GM12872 (cell line): ENCODE measurements around the gene ROR2.

Experiments
- CTCF ChIP-seq: IDR thresholded peaks from 3 replicates; pipeline ENCODE4 v1.5.1; 2011; ENCODE audit warnings: low read depth, mild to moderate bottlenecking, low read length, moderate library complexity; ENCODE audit not compliant: insufficient read depth

The ROR2 gene

DNA sequence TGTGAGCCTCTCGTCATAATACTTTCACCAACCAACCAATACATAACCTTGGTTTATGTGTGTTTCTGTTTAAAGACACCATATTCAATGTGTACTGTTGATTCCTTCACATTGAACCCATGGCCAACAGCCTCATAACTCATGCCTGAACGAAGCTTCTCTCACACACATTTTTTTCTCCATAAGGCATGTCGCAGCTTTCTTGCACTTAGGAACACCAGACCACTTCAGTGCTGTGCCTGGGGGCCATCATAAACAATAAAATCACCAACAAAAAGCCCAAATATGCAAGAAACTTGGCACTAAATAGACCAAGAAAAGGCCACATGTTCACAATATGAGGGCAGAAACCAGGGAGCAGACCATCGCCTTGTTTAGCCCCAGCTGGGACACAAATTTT, 192.2 kb downstream of the ROR2 start:
- TF ChIP-seq CTCF, result no peak

- TF ChIP-seq CTCF, result no peak
Measured at GRCh38 chr9:91756510-91756780, 193.6 kb downstream of the ROR2 start.

DNA sequence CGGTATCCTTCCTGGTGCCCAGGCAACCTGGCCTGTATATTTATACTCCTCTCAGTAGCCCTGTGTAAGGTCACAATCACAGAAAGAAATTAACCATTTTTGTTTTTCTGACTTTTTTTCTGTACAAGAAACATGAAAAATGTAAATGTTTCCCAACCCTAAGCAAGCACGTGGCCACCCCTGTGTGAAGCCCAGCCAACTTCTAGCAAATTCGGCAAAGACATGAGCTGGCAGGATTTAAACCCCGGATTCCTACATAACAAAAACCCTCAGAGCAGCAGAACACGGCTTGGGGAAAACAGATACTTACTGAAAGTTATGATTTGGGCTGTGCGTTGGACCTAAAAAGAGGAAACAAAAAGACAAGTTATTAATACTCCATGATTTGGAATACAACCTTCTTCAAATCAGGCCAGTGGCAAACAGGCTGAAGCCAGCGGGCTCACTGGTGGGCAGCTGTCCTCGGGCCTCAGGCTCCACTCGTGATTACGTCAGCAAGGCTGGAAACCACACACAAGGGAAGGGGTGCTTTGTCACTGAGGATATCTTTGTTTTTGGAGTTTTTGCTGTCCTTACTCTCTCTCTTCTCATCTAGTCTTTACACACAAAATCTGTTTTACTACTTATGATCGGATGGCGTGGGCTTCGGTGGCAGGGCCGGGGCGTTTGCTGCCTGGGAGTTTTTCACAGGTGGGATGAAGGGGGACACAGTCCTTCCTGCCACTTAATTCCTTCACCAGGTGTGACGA, 194.1 kb downstream of the ROR2 start:
- no peak for TF ChIP-seq CTCF

- TF ChIP-seq CTCF, result no peak
Measured at GRCh38 chr9:91753711-91754110, 196.3 kb downstream of the ROR2 start.

GRCh38 chr9:91751922-91752321, 198.1 kb downstream of the ROR2 start:
- TF ChIP-seq CTCF, result no peak

DNA sequence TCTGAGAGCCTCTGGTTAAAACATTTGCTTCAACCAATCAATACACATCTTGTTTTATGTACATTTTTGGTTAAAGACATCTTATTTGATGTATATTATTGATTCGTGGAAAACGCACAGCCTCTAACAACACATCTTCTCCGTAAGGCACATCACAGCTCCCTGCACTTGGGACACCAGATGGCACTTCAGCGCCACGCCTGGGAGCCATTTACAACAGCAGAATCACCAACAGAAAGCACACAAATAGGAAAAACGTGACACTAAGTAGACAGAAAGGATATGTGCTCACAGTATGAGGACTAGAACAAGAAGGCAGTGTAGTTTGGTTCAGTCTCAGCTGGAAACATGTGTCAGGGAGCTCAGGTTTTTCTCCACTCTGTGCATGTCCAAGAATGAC, 199.7 kb downstream of the ROR2 start:
- no peak for TF ChIP-seq CTCF

GRCh38 chr9:91746904-91747303, 203.1 kb downstream of the ROR2 start:
- TF ChIP-seq CTCF, result no peak
